GM12878 (cell line): ENCODE data around the gene ZC3H10. TPM values are rescaled to one million over a fixed set of nuclear protein-coding genes. Genes with fewer than 3 reads are reported as not detected.
A peak's percentile ranks its signal among the peaks of the same experiment; 100 is the strongest.

ENCODE experiments used
- CHD2 ChIP-seq: IDR thresholded peaks from 2 replicates; pipeline ENCODE4 v1.6.1; 2011; ENCODE audit warnings: low read depth, low read length, improper control_type of control experiment, borderline replicate concordance
- EED ChIP-seq: sonication (generic); IDR thresholded peaks from 2 replicates; pipeline ENCODE4 v1.6.1; 2016; ENCODE audit warnings: antibody characterized with exemption, low read depth
- MTA3 ChIP-seq: IDR thresholded peaks from 2 replicates; pipeline ENCODE4 v1.6.1; 2012; ENCODE audit warnings: low read length, inconsistent platforms, borderline replicate concordance
- NBN ChIP-seq: fragments of 450-650 bp; IDR thresholded peaks from 2 replicates; pipeline ENCODE4 v1.6.1; 2016
- NFXL1 ChIP-seq: fragments of 450-650 bp; IDR thresholded peaks from 2 replicates; pipeline ENCODE4 v1.6.1; 2017; ENCODE audit warnings: antibody characterized with exemption, mild to moderate bottlenecking, borderline replicate concordance
- NFYA ChIP-seq: IDR thresholded peaks from 2 replicates; pipeline ENCODE4 v1.6.1; 2011; ENCODE audit warnings: low read depth, mild to moderate bottlenecking, low read length, improper control_type of control experiment, borderline replicate concordance
- NFYB ChIP-seq: IDR thresholded peaks from 2 replicates; pipeline ENCODE4 v1.6.1; 2011; ENCODE audit warnings: low read depth, mild to moderate bottlenecking, low read length, improper control_type of control experiment, moderate library complexity; ENCODE audit not compliant: insufficient read depth
- RELA ChIP-seq: fragments of 450-650 bp; IDR thresholded peaks from 2 replicates; pipeline ENCODE4 v1.8.0; 2014; ENCODE audit warnings: borderline replicate concordance; ENCODE audit not compliant: partially characterized antibody
- SUPT20H ChIP-seq: IDR thresholded peaks from 2 replicates; pipeline ENCODE4 v1.6.1; 2011; ENCODE audit warnings: low read depth, mild to moderate bottlenecking, low read length, moderate library complexity, borderline replicate concordance; ENCODE audit not compliant: control insufficient read depth
- ZBED1 ChIP-seq: IDR thresholded peaks from 2 replicates; pipeline ENCODE4 v1.6.1; 2016; ENCODE audit warnings: borderline replicate concordance
- ZNF207 ChIP-seq: fragments of 450-650 bp; IDR thresholded peaks from 2 replicates; pipeline ENCODE4 v1.6.1; 2014; ENCODE audit warnings: antibody characterized with exemption, mild to moderate bottlenecking, borderline replicate concordance
- polyA plus RNA-seq, 11 experiments: library from polyadenylated mRNA; depleted of rRNA in 4 of 11; unstranded in 6 of 11; stranded (reverse) in 5 of 11; fragments of >200 nt; fragmentation: Nextera tagmentation in 4 of 11; fragmentation: Illumina TruSeq in 1 of 11; extraction: Ambion mirVana in 4 of 11; extraction: Trizol in 1 of 11; gene quantifications; 1 replicate in 1 of 11; 2 replicates in 10 of 11; pipeline versions ENCODE4 v1.2.1 to v1.2.3, GENCODE V29; 2011 to 2016; ENCODE audit warnings: inconsistent platforms in 2 of 11, missing spikeins in 2 of 11, low read depth in 1 of 11
- total RNA-seq, 4 experiments: library from RNA; depleted of rRNA in 3 of 4; stranded (reverse); fragments of >200 nt in 3 of 4; fragmentation: Illumina TruSeq in 1 of 4; extraction: Trizol in 1 of 4; gene quantifications; 2 replicates each; pipeline versions ENCODE4 v1.2.1 to v1.2.3, GENCODE V29; 2013 to 2021
- TF ChIP-seq, protein P1 (sequence below), 3 experiments: IDR thresholded peaks in 2 of 3; conservative IDR thresholded peaks in 1 of 3; 2 replicates each; pipeline ENCODE4 v1.5.1; 2011; ENCODE audit warnings: low read depth in 3 of 3, low read length in 3 of 3, mild to moderate bottlenecking in 3 of 3, control low read depth in 2 of 3, moderate library complexity in 2 of 3, inconsistent platforms in 1 of 3, mixed read lengths in 1 of 3; ENCODE audit not compliant: control insufficient read depth in 2 of 3, insufficient read depth in 1 of 3; ENCODE audit errors: extremely low read depth in 1 of 3
- TF ChIP-seq, protein P2 (sequence below): fragments of 450-650 bp; IDR thresholded peaks from 2 replicates; pipeline ENCODE4 v1.6.1; 2016; ENCODE audit warnings: mild to moderate bottlenecking
- TF ChIP-seq, protein P3 (sequence below): IDR thresholded peaks from 2 replicates; pipeline ENCODE4 v1.6.1; 2012; ENCODE audit warnings: mild to moderate bottlenecking, low read depth, low read length
- TF ChIP-seq, protein P4 (sequence below): fragments of 450-650 bp; conservative IDR thresholded peaks from 2 replicates; pipeline ENCODE4 v1.6.1; 2017; ENCODE audit warnings: mild to moderate bottlenecking, moderate library complexity

ZC3H10 gene
- total and polyA plus RNA-seq, 10 of the 15 experiments (the other 5 are each of a cell fraction or from before 2014, with no cell fraction given): 0.56 to 6.4 (median 3.7) TPM

DNA sequence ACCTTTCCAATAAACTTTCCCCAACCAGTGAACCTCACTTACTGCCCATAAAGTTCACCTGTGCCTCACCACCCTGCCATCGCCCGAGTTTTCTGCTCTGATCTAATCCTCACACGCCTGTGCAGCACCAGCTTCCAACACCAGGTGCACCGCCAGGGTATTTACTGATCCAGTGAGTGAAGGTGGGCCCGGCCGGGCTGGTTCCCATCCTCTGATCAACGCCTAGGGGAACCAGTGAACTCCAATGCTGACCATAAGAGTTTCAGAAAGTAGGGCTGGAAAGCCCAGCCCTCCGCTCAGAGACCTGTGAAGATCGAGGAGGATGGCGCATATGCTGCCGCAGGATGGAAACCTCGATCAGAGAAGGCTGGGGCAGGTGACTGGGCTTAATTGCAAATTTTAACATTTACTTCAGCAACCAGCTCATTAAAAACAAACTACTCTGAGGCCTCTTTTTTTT lies 33.6 kb downstream of the ZC3H10 start (continued):
- TF ChIP-seq, protein P1, sequence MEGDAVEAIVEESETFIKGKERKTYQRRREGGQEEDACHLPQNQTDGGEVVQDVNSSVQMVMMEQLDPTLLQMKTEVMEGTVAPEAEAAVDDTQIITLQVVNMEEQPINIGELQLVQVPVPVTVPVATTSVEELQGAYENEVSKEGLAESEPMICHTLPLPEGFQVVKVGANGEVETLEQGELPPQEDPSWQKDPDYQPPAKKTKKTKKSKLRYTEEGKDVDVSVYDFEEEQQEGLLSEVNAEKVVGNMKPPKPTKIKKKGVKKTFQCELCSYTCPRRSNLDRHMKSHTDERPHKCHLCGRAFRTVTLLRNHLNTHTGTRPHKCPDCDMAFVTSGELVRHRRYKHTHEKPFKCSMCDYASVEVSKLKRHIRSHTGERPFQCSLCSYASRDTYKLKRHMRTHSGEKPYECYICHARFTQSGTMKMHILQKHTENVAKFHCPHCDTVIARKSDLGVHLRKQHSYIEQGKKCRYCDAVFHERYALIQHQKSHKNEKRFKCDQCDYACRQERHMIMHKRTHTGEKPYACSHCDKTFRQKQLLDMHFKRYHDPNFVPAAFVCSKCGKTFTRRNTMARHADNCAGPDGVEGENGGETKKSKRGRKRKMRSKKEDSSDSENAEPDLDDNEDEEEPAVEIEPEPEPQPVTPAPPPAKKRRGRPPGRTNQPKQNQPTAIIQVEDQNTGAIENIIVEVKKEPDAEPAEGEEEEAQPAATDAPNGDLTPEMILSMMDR (IDR thresholded peaks at IDR 0.05 in 2 of 3, conservative IDR thresholded peaks at IDR 0.05 in 1 of 3; ENCODE audit: control insufficient read depth in 2 of 3, extremely low read depth in 1 of 3, insufficient read depth in 1 of 3, low read depth in 3 of 3, low read length in 3 of 3): peak in 2 of 3 experiments; percentile 57 to 60; a peak in 5 of 6 replicates
- TF ChIP-seq, protein P2, sequence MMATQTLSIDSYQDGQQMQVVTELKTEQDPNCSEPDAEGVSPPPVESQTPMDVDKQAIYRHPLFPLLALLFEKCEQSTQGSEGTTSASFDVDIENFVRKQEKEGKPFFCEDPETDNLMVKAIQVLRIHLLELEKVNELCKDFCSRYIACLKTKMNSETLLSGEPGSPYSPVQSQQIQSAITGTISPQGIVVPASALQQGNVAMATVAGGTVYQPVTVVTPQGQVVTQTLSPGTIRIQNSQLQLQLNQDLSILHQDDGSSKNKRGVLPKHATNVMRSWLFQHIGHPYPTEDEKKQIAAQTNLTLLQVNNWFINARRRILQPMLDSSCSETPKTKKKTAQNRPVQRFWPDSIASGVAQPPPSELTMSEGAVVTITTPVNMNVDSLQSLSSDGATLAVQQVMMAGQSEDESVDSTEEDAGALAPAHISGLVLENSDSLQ: 0 out of 2 replicates have a peak, but pooled peaks have one; percentile 13
- TF ChIP-seq MTA3 (0 out of 2 replicates have a peak, but pooled peaks have one; percentile 31), EED (0 out of 2 replicates have a peak, but pooled peaks have one; percentile 8), CHD2 (no peak), ZNF207 (no peak), ZBED1 (no peak), SUPT20H (no peak), NBN (no peak), NFYB (no peak), NFXL1 (no peak), RELA (no peak), NFYA (no peak)
- TF ChIP-seq, protein P3, sequence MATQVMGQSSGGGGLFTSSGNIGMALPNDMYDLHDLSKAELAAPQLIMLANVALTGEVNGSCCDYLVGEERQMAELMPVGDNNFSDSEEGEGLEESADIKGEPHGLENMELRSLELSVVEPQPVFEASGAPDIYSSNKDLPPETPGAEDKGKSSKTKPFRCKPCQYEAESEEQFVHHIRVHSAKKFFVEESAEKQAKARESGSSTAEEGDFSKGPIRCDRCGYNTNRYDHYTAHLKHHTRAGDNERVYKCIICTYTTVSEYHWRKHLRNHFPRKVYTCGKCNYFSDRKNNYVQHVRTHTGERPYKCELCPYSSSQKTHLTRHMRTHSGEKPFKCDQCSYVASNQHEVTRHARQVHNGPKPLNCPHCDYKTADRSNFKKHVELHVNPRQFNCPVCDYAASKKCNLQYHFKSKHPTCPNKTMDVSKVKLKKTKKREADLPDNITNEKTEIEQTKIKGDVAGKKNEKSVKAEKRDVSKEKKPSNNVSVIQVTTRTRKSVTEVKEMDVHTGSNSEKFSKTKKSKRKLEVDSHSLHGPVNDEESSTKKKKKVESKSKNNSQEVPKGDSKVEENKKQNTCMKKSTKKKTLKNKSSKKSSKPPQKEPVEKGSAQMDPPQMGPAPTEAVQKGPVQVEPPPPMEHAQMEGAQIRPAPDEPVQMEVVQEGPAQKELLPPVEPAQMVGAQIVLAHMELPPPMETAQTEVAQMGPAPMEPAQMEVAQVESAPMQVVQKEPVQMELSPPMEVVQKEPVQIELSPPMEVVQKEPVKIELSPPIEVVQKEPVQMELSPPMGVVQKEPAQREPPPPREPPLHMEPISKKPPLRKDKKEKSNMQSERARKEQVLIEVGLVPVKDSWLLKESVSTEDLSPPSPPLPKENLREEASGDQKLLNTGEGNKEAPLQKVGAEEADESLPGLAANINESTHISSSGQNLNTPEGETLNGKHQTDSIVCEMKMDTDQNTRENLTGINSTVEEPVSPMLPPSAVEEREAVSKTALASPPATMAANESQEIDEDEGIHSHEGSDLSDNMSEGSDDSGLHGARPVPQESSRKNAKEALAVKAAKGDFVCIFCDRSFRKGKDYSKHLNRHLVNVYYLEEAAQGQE: no peak
- TF ChIP-seq, protein P4, sequence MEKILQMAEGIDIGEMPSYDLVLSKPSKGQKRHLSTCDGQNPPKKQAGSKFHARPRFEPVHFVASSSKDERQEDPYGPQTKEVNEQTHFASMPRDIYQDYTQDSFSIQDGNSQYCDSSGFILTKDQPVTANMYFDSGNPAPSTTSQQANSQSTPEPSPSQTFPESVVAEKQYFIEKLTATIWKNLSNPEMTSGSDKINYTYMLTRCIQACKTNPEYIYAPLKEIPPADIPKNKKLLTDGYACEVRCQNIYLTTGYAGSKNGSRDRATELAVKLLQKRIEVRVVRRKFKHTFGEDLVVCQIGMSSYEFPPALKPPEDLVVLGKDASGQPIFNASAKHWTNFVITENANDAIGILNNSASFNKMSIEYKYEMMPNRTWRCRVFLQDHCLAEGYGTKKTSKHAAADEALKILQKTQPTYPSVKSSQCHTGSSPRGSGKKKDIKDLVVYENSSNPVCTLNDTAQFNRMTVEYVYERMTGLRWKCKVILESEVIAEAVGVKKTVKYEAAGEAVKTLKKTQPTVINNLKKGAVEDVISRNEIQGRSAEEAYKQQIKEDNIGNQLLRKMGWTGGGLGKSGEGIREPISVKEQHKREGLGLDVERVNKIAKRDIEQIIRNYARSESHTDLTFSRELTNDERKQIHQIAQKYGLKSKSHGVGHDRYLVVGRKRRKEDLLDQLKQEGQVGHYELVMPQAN: no peak; the same call in 1 of the 2 replicates
